OCI-LY3 (cell line): ENCODE measurements around the gene TRANK1.

Source experiments
- CTCF ChIP-seq: fragments of 200-600, 300-600 bp; sonication (generic); IDR thresholded peaks from 2 replicates; pipeline ENCODE4 v1.5.1; 2014; ENCODE audit warnings: antibody characterized with exemption, low read length, low read depth
- EZH2phosphoT487 ChIP-seq: fragments of 200-600 bp; shearing (Covaris generic); IDR thresholded peaks from 2 replicates; pipeline ENCODE4 v1.6.1; 2018; ENCODE audit warnings: antibody characterized with exemption, mixed run types, low read depth

GRCh38 chr3:36777424-36778218 lies 167.2 kb downstream of the TRANK1 start:
- TF ChIP-seq CTCF, result no peak
- TF ChIP-seq EZH2phosphoT487, result no peak
